Mucosa of gallbladder (tissue), 1 donor: ENCODE results near the gene DSTYK. TPM values are rescaled to one million over a fixed set of nuclear protein-coding genes. Genes with fewer than 3 reads are reported as not detected.
"Not testable (repeated sequence)": the region's sequence is repeated elsewhere in the genome, so short reads cannot be mapped to it uniquely, and the experiment has no call there.

Source experiments
- DNase-seq: peaks from one replicate; pipeline ENCODE4 v3.0.0-alpha.2; 2020; ENCODE audit warnings: low spot score
- total RNA-seq: library from RNA; stranded (reverse); gene quantifications from one replicate; pipeline ENCODE4 v1.2.1, GENCODE V29; 2021
- donor health status: DM: no; HTN: no; CAD: no.

DSTYK gene
- total RNA-seq, 1 donor from 2014 or later = 12.4 TPM

GRCh38 chr1:205179842-205180241 lies 31.7 kb downstream of the DSTYK start:
- DNase-seq = no peak

- no peak for DNase-seq
Observed at GRCh38 chr1:205172729-205173366, 38.7 kb downstream of the DSTYK start.

- no peak for DNase-seq
Observed at GRCh38 chr1:205171369-205171768, 40.1 kb downstream of the DSTYK start.

- no peak for DNase-seq
Observed at GRCh38 chr1:205170532-205171269, 40.8 kb downstream of the DSTYK start.

GRCh38 chr1:205169248-205169647 lies 42.3 kb downstream of the DSTYK start:
- DNase-seq = no peak

- no peak for DNase-seq
Observed at GRCh38 chr1:205168291-205168690, 43.2 kb downstream of the DSTYK start.

- no peak for DNase-seq
Observed at GRCh38 chr1:205162301-205162700, 49.2 kb downstream of the DSTYK start.

- DNase-seq = no peak
Observed at GRCh38 chr1:205161076-205161475, 50.4 kb downstream of the DSTYK start.

- DNase-seq = no peak
Observed at GRCh38 chr1:205158048-205158616, 53.4 kb downstream of the DSTYK start.

GRCh38 chr1:205155665-205156377 lies 55.7 kb downstream of the DSTYK start:
- not testable (repeated sequence) for DNase-seq

- DNase-seq = no peak
Observed at GRCh38 chr1:205152505-205152904, 59.0 kb downstream of the DSTYK start.

- DNase-seq = no peak
Observed at GRCh38 chr1:205150651-205151428, 60.7 kb downstream of the DSTYK start.

GRCh38 chr1:205147191-205147835 lies 64.2 kb downstream of the DSTYK start:
- no peak for DNase-seq

- DNase-seq = no peak
Observed at GRCh38 chr1:205144751-205145150, 66.8 kb downstream of the DSTYK start.

GRCh38 chr1:205144046-205144720 lies 67.3 kb downstream of the DSTYK start:
- DNase-seq = no peak

GRCh38 chr1:205142102-205142469 lies 69.4 kb downstream of the DSTYK start:
- no peak for DNase-seq

GRCh38 chr1:205141236-205142101 lies 70.0 kb downstream of the DSTYK start:
- peak; percentile 72 for DNase-seq

- DNase-seq = no peak
Observed at GRCh38 chr1:205140113-205140512, 71.4 kb downstream of the DSTYK start.

- no peak for DNase-seq
Observed at GRCh38 chr1:205137901-205138300, 73.6 kb downstream of the DSTYK start.

- DNase-seq = no peak
Observed at GRCh38 chr1:205133287-205133686, 78.2 kb downstream of the DSTYK start.
